K562 (cell line): ENCODE results near the gene MCL1. TPM values are rescaled to one million over a fixed set of nuclear protein-coding genes. Genes with fewer than 3 reads are reported as not detected.

Source experiments
- ATAC-seq: fragments of 200-7000 bp; cut with Tn5 transposase; 3 replicates; pipeline ENCODE4 v1.9.1; 2020; ENCODE audit warnings: moderate library complexity
- BruUV-seq: library from RNA; stranded (reverse); fragments of 400-500 nt; replicated peaks from 2 replicates; lab custom pipeline; 2021; lab: Mats Ljungman, UMichigan
- CTCF ChIA-PET: fragments of 300-600 bp; formaldehyde crosslinking; extraction: SDS; loops from one replicate; lab custom pipeline; 2021; ENCODE audit warnings: low intra/inter-chr PET ratio; lab: Yijun Ruan, JAX
- POLR2A ChIA-PET: fragments of 300-600, 350-650 bp; sonication (Branson Sonifier 250); formaldehyde crosslinking; extraction: SDS; loops from one replicate; lab custom pipeline; 2021; ENCODE audit warnings: antibody characterized with exemption, inconsistent platforms; lab: Yijun Ruan, JAX
- DNase-seq, 4 experiments: peaks; one replicate each; pipeline versions ENCODE4 v3.0.0 to v3.0.0-alpha.2; 2011 to 2018; ENCODE audit warnings: low spot score in 3 of 4, mixed read lengths in 3 of 4; ENCODE audit errors: extremely low read depth in 1 of 4
- FAIRE-seq: peaks from 2 replicates; lab custom pipeline; 2011; peaks lifted over from hg19 to GRCh38; lab: Jason Lieb, UNC
- H2AFZ ChIP-seq: 2 replicates; pipeline ENCODE4 v1.6.0; 2011; ENCODE audit warnings: low read depth, low read length, control low read depth, inconsistent platforms
- H3K27ac ChIP-seq: fragments of 200-600 bp; 3 replicates; pipeline ENCODE4 v1.8.0; 2011; ENCODE audit warnings: low read depth, mild to moderate bottlenecking, control low read depth, inconsistent platforms, low read length, moderate library complexity, mixed read lengths; ENCODE audit errors: extremely low read depth
- H3K27me3 ChIP-seq, 2 experiments: fragments of 300-600 bp in 1 of 2; 2 replicates in 1 of 2; 3 replicates in 1 of 2; pipeline versions ENCODE4 v1.6.0 to v1.8.0; 2011; ENCODE audit warnings: inconsistent platforms in 2 of 2, low read length in 2 of 2, mild to moderate bottlenecking in 1 of 2, mixed read lengths in 1 of 2, moderate library complexity in 1 of 2; ENCODE audit not compliant: control insufficient read depth in 2 of 2, insufficient read depth in 2 of 2
- H3K36me3 ChIP-seq: fragments of 300-600 bp; 3 replicates; pipeline ENCODE4 v1.8.0; 2011; ENCODE audit warnings: mild to moderate bottlenecking, low read length, inconsistent platforms; ENCODE audit not compliant: control insufficient read depth, insufficient read depth
- H3K4me1 ChIP-seq, 2 experiments: fragments of 200-600 bp in 1 of 2; replicated peaks in 1 of 2; 2 replicates in 1 of 2; 3 replicates in 1 of 2; pipeline versions ENCODE4 v1.5.1 to v1.8.0; 2011; ENCODE audit warnings: inconsistent platforms in 2 of 2, low read length in 2 of 2, mild to moderate bottlenecking in 1 of 2, mixed read lengths in 1 of 2, moderate library complexity in 1 of 2; ENCODE audit not compliant: control insufficient read depth in 2 of 2, insufficient read depth in 2 of 2
- H3K4me2 ChIP-seq: 2 replicates; pipeline ENCODE4 v1.6.1; 2011; ENCODE audit warnings: low read length, control low read depth, inconsistent platforms, mixed read lengths; ENCODE audit not compliant: insufficient read depth
- H3K4me3 ChIP-seq: fragments of 200-600 bp; sonication (generic), shearing (Covaris generic); 2 replicates; pipeline ENCODE4 v1.5.1; 2016; ENCODE audit warnings: control low read depth, inconsistent platforms
- H3K79me2 ChIP-seq: fragments of 200-600 bp; 3 replicates; pipeline ENCODE4 v1.8.0; 2011; ENCODE audit warnings: low read length, inconsistent platforms; ENCODE audit not compliant: control insufficient read depth, insufficient read depth
- H3K9ac ChIP-seq, 2 experiments: 2 replicates each; pipeline versions ENCODE4 v1.6.0 to v1.6.1; 2011; ENCODE audit warnings: low read depth in 2 of 2, low read length in 2 of 2, control low read depth in 1 of 2, inconsistent platforms in 1 of 2, mild to moderate bottlenecking in 1 of 2, mixed read lengths in 1 of 2; ENCODE audit not compliant: insufficient read depth in 1 of 2
- H3K9me1 ChIP-seq: one replicate; pipeline ENCODE4 v1.6.0; 2011; ENCODE audit warnings: inconsistent platforms, mild to moderate bottlenecking, low read length, moderate library complexity; ENCODE audit not compliant: control insufficient read depth, insufficient read depth
- H3K9me3 ChIP-seq: replicated peaks from 2 replicates; pipeline ENCODE4 v1.5.1; 2011; ENCODE audit warnings: low read depth, low read length, inconsistent platforms; ENCODE audit not compliant: control insufficient read depth, insufficient read depth
- H4K20me1 ChIP-seq: replicated peaks from 2 replicates; pipeline ENCODE4 v1.6.1; 2011; ENCODE audit warnings: low read length, inconsistent platforms, mixed read lengths; ENCODE audit not compliant: control insufficient read depth, insufficient read depth
- ARID3B ChIP-seq: fragments of 250-450 bp; sonication (Bioruptor Pico); IDR thresholded peaks from 2 replicates; pipeline ENCODE4 v1.4.0; 2020; ENCODE audit warnings: borderline replicate concordance
- ESRRB ChIP-seq: fragments of 250-450 bp; sonication (Bioruptor Pico); IDR thresholded peaks from 2 replicates; pipeline ENCODE4 v1.5.0; 2020; ENCODE audit warnings: mild to moderate bottlenecking, moderate library complexity, borderline replicate concordance
- KLF10 ChIP-seq: fragments of 250-450 bp; sonication (Bioruptor Pico); IDR thresholded peaks from 2 replicates; pipeline ENCODE4 v1.6.1; 2021; ENCODE audit warnings: matching md5 sums
- KLF16 ChIP-seq: IDR thresholded peaks from 2 replicates; pipeline ENCODE4 v1.6.1; 2016; ENCODE audit warnings: antibody characterized with exemption
- MNT ChIP-seq, 2 experiments: fragments of 450-650 bp; conservative IDR thresholded peaks; 2 replicates each; pipeline ENCODE4 v1.6.1; 2017; ENCODE audit warnings: mild to moderate bottlenecking in 2 of 2, moderate library complexity in 2 of 2
- POU5F1 ChIP-seq: fragments of 150-350 bp; IDR thresholded peaks from 2 replicates; pipeline ENCODE4 v1.6.1; 2014; ENCODE audit warnings: borderline replicate concordance, low read length, low read depth, mild to moderate bottlenecking; ENCODE audit not compliant: partially characterized antibody
- TARDBP ChIP-seq: fragments of 450-650 bp; IDR thresholded peaks from 2 replicates; pipeline ENCODE4 v1.6.1; 2016
- THRAP3 ChIP-seq: fragments of 450-650 bp; IDR thresholded peaks from 2 replicates; pipeline ENCODE4 v1.6.1; 2016; ENCODE audit warnings: mild to moderate bottlenecking, inconsistent platforms, borderline replicate concordance
- XRCC3 ChIP-seq: fragments of 450-650 bp; IDR thresholded peaks from 2 replicates; pipeline ENCODE4 v1.6.1; 2017; ENCODE audit warnings: mild to moderate bottlenecking, moderate library complexity
- ZBED1 ChIP-seq: IDR thresholded peaks from 2 replicates; pipeline ENCODE4 v1.6.1; 2014
- ZNF3 ChIP-seq: fragments of 250-450 bp; sonication (Bioruptor Pico); IDR thresholded peaks from 2 replicates; pipeline ENCODE4 v1.5.0; 2021; ENCODE audit warnings: mild to moderate bottlenecking, moderate library complexity
- ZNF407 ChIP-seq: fragments of 450-650 bp; IDR thresholded peaks from 2 replicates; pipeline ENCODE4 v1.6.1; 2016; ENCODE audit warnings: low read depth
- ZNF436 ChIP-seq: fragments of 250-450, 450-650 bp; sonication (Bioruptor Pico); formaldehyde crosslinking; IDR thresholded peaks from 2 replicates; pipeline ENCODE4 v1.7.0; 2020; ENCODE audit warnings: mild to moderate bottlenecking
- WGBS: fragments of 100-300 bp; shearing (Covaris generic); methylation state at CpG from one replicate; pipeline ENCODE4 v1.1.6; 2016; ENCODE audit warnings: low coverage, mixed read lengths; ENCODE audit not compliant: insufficient coverage; ENCODE audit errors: missing lambda C conversion rate; 5-methylcytosine and 5-hydroxymethylcytosine counted together
- in situ Hi-C: fragments of 300-500 bp; cut with MboI; formaldehyde crosslinking; loops from 4 replicates; pipeline ENCODE4 v1.15.0; 2018; ENCODE audit warnings: inconsistent platforms, mixed read lengths
- intact Hi-C: fragments of 100-400 bp; cut with micrococcal nuclease; formaldehyde crosslinking; loops from 2 replicates; pipeline ENCODE4 v1.14.2; 2022
- polyA plus RNA-seq, 8 experiments: library from polyadenylated mRNA; depleted of rRNA in 4 of 8; stranded (reverse) in 5 of 8; unstranded in 3 of 8; fragments of >200 nt; fragmentation: Nextera tagmentation in 2 of 8; fragmentation: Illumina TruSeq in 1 of 8; extraction: Ambion mirVana in 2 of 8; extraction: Trizol in 1 of 8; gene quantifications; 2 replicates each; pipeline versions ENCODE4 v1.2.1 to v1.2.3, GENCODE V29; 2011 to 2014; ENCODE audit warnings: inconsistent platforms in 1 of 8, missing spikeins in 1 of 8
- total RNA-seq, 7 experiments: library from RNA; depleted of rRNA in 6 of 7; stranded (reverse); fragments of >200 nt in 6 of 7; fragmentation: Illumina TruSeq in 2 of 7; extraction: Trizol in 2 of 7; gene quantifications; 2 replicates each; pipeline versions ENCODE4 v1.2.1 to v1.2.3, GENCODE V29; 2011 to 2021; ENCODE audit warnings: low replicate concordance in 1 of 7

The MCL1 gene
- total and polyA plus RNA-seq, 9 of the 15 experiments (the other 6 are each of a cell fraction or from before 2014, with no cell fraction given) = 27.1 to 224 (median 138) TPM

GRCh38 chr1:150596976-150597375 lies 17.6 kb upstream of the MCL1 start:
- ATAC-seq (no peak), DNase-seq (no peak), FAIRE-seq (no peak)
- H3K9me3 ChIP-seq = no peaks in the 10 kb centered on the region
- no peaks in the 10 kb centered on the region for H4K20me1 ChIP-seq
- H3K4me2 ChIP-seq = no peak overlapping the region
- no peak overlapping the region for H3K9ac ChIP-seq
- H3K79me2 ChIP-seq = no peaks in the 10 kb centered on the region
- intact Hi-C loops = no loop called here
- no peaks in the 10 kb centered on the region for H3K9me1 ChIP-seq
- H3K4me3 ChIP-seq = no peak overlapping the region
- BruUV-seq = no TSS peak
- H2AFZ ChIP-seq = no peak overlapping the region
- H3K36me3 ChIP-seq = no peaks in the 10 kb centered on the region; the same call in 2 of the 3 replicates
- in situ Hi-C loops = no loop called here
- 45% methylated on average over 3 of the region's 3 CpGs for WGBS
- H3K4me1 ChIP-seq = no peaks in the 10 kb centered on the region; a peak in 1 of 5 replicates
- no peaks in the 10 kb centered on the region for H3K27me3 ChIP-seq
- H3K27ac ChIP-seq = no peak overlapping the region
- CTCF ChIA-PET = no interaction called here
- POLR2A ChIA-PET = interaction anchor here (1.7 kb wide), 1 partner anchor 17 kb away, joined by 7 read pairs; the partner anchor contains the start of gene MCL1
- TF ChIP-seq ZNF407 (no peak), POU5F1 (no peak), XRCC3 (no peak), ARID3B (no peak), KLF16 (no peak), KLF10 (CRISPR knock-in tag) (no peak), TARDBP (no peak), THRAP3 (no peak), ZBED1 (no peak), ESRRB (CRISPR knock-in tag) (no peak), ZNF436 (CRISPR knock-in tag) (no peak), MNT (conservative IDR thresholded peaks at IDR 0.05) (no peak), ZNF3 (CRISPR knock-in tag) (no peak)
